OCI-LY7 (cell line): Measurements from ENCODE around the gene MFF.

ENCODE experiments used
- CTCF ChIP-seq: fragments of 200-600 bp; sonication (generic); conservative IDR thresholded peaks from 2 replicates; pipeline ENCODE4 v1.5.1; 2014; ENCODE audit warnings: mild to moderate bottlenecking, antibody characterized with exemption, low read length, moderate library complexity, mixed read lengths
- EZH2phosphoT487 ChIP-seq: fragments of 200-600 bp; sonication (generic); IDR thresholded peaks from 2 replicates; pipeline ENCODE4 v1.6.1; 2018; ENCODE audit warnings: low read depth, borderline replicate concordance, mild to moderate bottlenecking, mixed run types, antibody characterized with exemption, low read length, moderate library complexity, mixed read lengths

DNA sequence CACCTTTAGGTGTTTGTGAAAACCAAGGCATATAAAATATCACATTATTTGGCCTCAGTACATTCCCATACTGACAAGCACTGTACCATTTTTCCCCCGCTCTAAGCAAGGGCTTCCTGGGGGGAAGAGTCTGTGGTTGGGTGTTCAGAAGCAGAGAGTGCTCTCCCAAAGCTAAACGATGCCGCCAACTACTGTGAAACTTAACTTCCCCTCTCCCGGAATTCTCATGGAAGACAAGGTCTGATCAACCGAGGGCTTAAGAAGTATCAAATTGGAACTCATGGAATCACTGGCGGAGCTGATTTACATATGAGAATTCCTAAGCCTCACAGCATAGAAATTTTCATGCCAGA lies 433 bp upstream of the MFF start:
- TF ChIP-seq CTCF (no peak), EZH2phosphoT487 (no peak)
